SU-DHL-6 (cell line): Measurements from ENCODE around the gene DES.
"Not testable (repeated sequence)": the region's sequence is repeated elsewhere in the genome, so short reads cannot be mapped to it uniquely, and the experiment has no call there.

Source experiments
- H2AFZ ChIP-seq: fragments of 200-600 bp; sonication (generic); 2 replicates; pipeline ENCODE4 v1.6.1; 2014; ENCODE audit warnings: low read depth, mild to moderate bottlenecking, moderate library complexity, mixed read lengths, antibody characterized with exemption, low read length; ENCODE audit not compliant: severe bottlenecking
- H3F3A ChIP-seq: fragments of 200-600 bp; shearing (Covaris generic); 2 replicates; pipeline ENCODE4 v1.6.0; 2016; ENCODE audit warnings: antibody characterized with exemption, mild to moderate bottlenecking; ENCODE audit not compliant: insufficient read depth
- H3K27ac ChIP-seq: fragments of 200-600 bp; sonication (generic); 2 replicates; pipeline ENCODE4 v1.5.1; 2016; ENCODE audit warnings: low read depth, mild to moderate bottlenecking, low read length, moderate library complexity, mixed read lengths
- H3K27me3 ChIP-seq: fragments of 200-600 bp; sonication (generic), shearing (Covaris generic); 2 replicates; pipeline ENCODE4 v1.6.0; 2014; ENCODE audit warnings: mild to moderate bottlenecking, low read length
- H3K36me3 ChIP-seq: fragments of 200-600 bp; sonication (generic); 2 replicates; pipeline ENCODE4 v1.6.1; 2014; ENCODE audit warnings: mild to moderate bottlenecking, low read length, mixed read lengths
- H3K4me2 ChIP-seq: fragments of 300-600, 200-600 bp; shearing (Covaris generic), sonication (generic); 2 replicates; pipeline ENCODE4 v1.6.0; 2014; ENCODE audit warnings: low read length, low read depth, mild to moderate bottlenecking; ENCODE audit not compliant: poor library complexity, severe bottlenecking
- H3K4me3 ChIP-seq: fragments of 200-600 bp; sonication (generic); 2 replicates; pipeline ENCODE4 v1.5.1; 2014; ENCODE audit warnings: antibody characterized with exemption, low read length, mild to moderate bottlenecking, mixed read lengths; ENCODE audit not compliant: insufficient read depth, poor library complexity, severe bottlenecking
- H3K79me2 ChIP-seq: fragments of 200-600 bp; sonication (generic); 2 replicates; pipeline ENCODE4 v1.6.1; 2014; ENCODE audit warnings: mild to moderate bottlenecking, low read length, moderate library complexity; ENCODE audit not compliant: insufficient read depth
- H3K9ac ChIP-seq: fragments of 200-600 bp; sonication (generic); 2 replicates; pipeline ENCODE4 v1.7.0; 2014; ENCODE audit warnings: mild to moderate bottlenecking, low read length
- H3K9me2 ChIP-seq: fragments of 200-600 bp; sonication (generic); replicated peaks from 2 replicates; pipeline ENCODE4 v1.6.1; 2014; ENCODE audit warnings: low read length; ENCODE audit not compliant: insufficient read depth
- H3K9me3 ChIP-seq: fragments of 200-600 bp; sonication (generic); 2 replicates; pipeline ENCODE4 v1.6.1; 2014; ENCODE audit warnings: low read length, mixed read lengths; ENCODE audit not compliant: insufficient read depth
- H4K20me1 ChIP-seq: fragments of 200-600 bp; sonication (generic); 2 replicates; pipeline ENCODE4 v1.6.1; 2014; ENCODE audit warnings: low read depth, mild to moderate bottlenecking, antibody characterized with exemption, low read length, moderate library complexity, mixed read lengths
- CTCF ChIP-seq: fragments of 200-600 bp; sonication (generic); IDR thresholded peaks from one replicate; pipeline ENCODE4 v1.5.1; 2017; ENCODE audit warnings: antibody characterized with exemption, mild to moderate bottlenecking, low read length, moderate library complexity; ENCODE audit not compliant: insufficient read depth, poor library complexity, severe bottlenecking
- EZH2phosphoT487 ChIP-seq: fragments of 200-600 bp; sonication (generic), shearing (Covaris generic); conservative IDR thresholded peaks from 2 replicates; pipeline ENCODE4 v1.6.1; 2018; ENCODE audit warnings: mild to moderate bottlenecking, antibody characterized with exemption, low read length, moderate library complexity, mixed read lengths

Gene DES

GRCh38 chr2:219388907-219389156 lies 29.3 kb upstream of the DES start:
- H3K36me3 ChIP-seq = no peaks in the 10 kb centered on the region
- H3K4me3 ChIP-seq = peak overlapping the region; percentile 22
- no peaks in the 10 kb centered on the region for H3K79me2 ChIP-seq
- no peak overlapping the region for H3K27ac ChIP-seq
- no peaks in the 10 kb centered on the region for H4K20me1 ChIP-seq
- no peaks in the 10 kb centered on the region for H3F3A ChIP-seq
- peak overlapping the region; percentile 95 for H2AFZ ChIP-seq
- no peaks in the 10 kb centered on the region for H3K9me2 ChIP-seq
- peak overlapping the region; percentile 27; the same call in 1 of the 2 replicates for H3K9ac ChIP-seq
- no peaks in the 10 kb centered on the region for H3K27me3 ChIP-seq
- peak overlapping the region; percentile 49 for H3K4me2 ChIP-seq
- H3K9me3 ChIP-seq = no peaks in the 10 kb centered on the region
- TF ChIP-seq EZH2phosphoT487 (no peak), CTCF (no peak)

- Histone ChIP-seq H2AFZ (no peak overlapping the region), H3K79me2 (no peaks in the 10 kb centered on the region), H3K4me2 (no peak overlapping the region), H4K20me1 (no peaks in the 10 kb centered on the region), H3K9me2 (no peaks in the 10 kb centered on the region), H3K36me3 (no peaks in the 10 kb centered on the region), H3K4me3 (no peak overlapping the region), H3K27me3 (no peaks in the 10 kb centered on the region), H3K27ac (no peak overlapping the region), H3F3A (no peaks in the 10 kb centered on the region), H3K9me3 (no peaks in the 10 kb centered on the region), H3K9ac (no peak overlapping the region)
- TF ChIP-seq EZH2phosphoT487 (no peak), CTCF (no peak)
Observed at GRCh38 chr2:219392754-219393153, 25.4 kb upstream of the DES start.

- not testable (repeated sequence) for H3K9ac ChIP-seq, H2AFZ ChIP-seq, H3K9me2 ChIP-seq, H3K36me3 ChIP-seq, H3K4me2 ChIP-seq, H3K27me3 ChIP-seq, H3K4me3 ChIP-seq, H3K27ac ChIP-seq, H3F3A ChIP-seq, H3K79me2 ChIP-seq, H3K9me3 ChIP-seq, H4K20me1 ChIP-seq
Observed at GRCh38 chr2:219395056-219395455, 23.1 kb upstream of the DES start.

- Histone ChIP-seq H3K4me2 (no peak overlapping the region), H3K9me3 (no peaks in the 10 kb centered on the region), H3K79me2 (no peaks in the 10 kb centered on the region), H3F3A (no peaks in the 10 kb centered on the region), H3K36me3 (no peaks in the 10 kb centered on the region), H2AFZ (no peak overlapping the region), H3K9ac (no peak overlapping the region), H3K27me3 (no peaks in the 10 kb centered on the region), H3K27ac (no peak overlapping the region), H4K20me1 (no peaks in the 10 kb centered on the region), H3K4me3 (no peak overlapping the region), H3K9me2 (no peaks in the 10 kb centered on the region)
- no peak for TF ChIP-seq CTCF
Observed at GRCh38 chr2:219395609-219396008, 22.6 kb upstream of the DES start.
